Mammary epithelial cell (primary cell): ENCODE measurements around the gene ATP1A2.

ENCODE experiments used
- EZH2 ChIP-seq: IDR thresholded peaks from 2 replicates; pipeline ENCODE4 v1.6.1; 2012; ENCODE audit warnings: low read length, inconsistent platforms, borderline replicate concordance
- TF ChIP-seq, protein P1 (sequence below), 2 donors: IDR thresholded peaks in 1 of 2; conservative IDR thresholded peaks in 1 of 2; 2 replicates each; pipeline ENCODE4 v1.5.1; 2011 to 2012; ENCODE audit warnings: inconsistent platforms in 2 of 2, low read length in 2 of 2, mild to moderate bottlenecking in 2 of 2, control low read depth in 1 of 2, low read depth in 1 of 2; ENCODE audit not compliant: insufficient read depth in 1 of 2; ENCODE audit errors: extremely low read depth in 1 of 2

GRCh38 chr1:160074865-160075264 is 40.7 kb upstream of the ATP1A2 start:
- TF ChIP-seq, protein P1, sequence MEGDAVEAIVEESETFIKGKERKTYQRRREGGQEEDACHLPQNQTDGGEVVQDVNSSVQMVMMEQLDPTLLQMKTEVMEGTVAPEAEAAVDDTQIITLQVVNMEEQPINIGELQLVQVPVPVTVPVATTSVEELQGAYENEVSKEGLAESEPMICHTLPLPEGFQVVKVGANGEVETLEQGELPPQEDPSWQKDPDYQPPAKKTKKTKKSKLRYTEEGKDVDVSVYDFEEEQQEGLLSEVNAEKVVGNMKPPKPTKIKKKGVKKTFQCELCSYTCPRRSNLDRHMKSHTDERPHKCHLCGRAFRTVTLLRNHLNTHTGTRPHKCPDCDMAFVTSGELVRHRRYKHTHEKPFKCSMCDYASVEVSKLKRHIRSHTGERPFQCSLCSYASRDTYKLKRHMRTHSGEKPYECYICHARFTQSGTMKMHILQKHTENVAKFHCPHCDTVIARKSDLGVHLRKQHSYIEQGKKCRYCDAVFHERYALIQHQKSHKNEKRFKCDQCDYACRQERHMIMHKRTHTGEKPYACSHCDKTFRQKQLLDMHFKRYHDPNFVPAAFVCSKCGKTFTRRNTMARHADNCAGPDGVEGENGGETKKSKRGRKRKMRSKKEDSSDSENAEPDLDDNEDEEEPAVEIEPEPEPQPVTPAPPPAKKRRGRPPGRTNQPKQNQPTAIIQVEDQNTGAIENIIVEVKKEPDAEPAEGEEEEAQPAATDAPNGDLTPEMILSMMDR (conservative IDR thresholded peaks at IDR 0.05 in 1 of 2, IDR thresholded peaks at IDR 0.05 in 1 of 2; ENCODE audit: extremely low read depth in 1 of 2, insufficient read depth in 1 of 2, low read depth in 1 of 2, low read length in 2 of 2): no peak
- no peak for TF ChIP-seq EZH2
